Calu3 (cell line): ENCODE measurements around the gene TMEM43. TPM values are rescaled to one million over a fixed set of nuclear protein-coding genes. Genes with fewer than 3 reads are reported as not detected.
"Not testable (repeated sequence)": the region's sequence is repeated elsewhere in the genome, so short reads cannot be mapped to it uniquely, and the experiment has no call there.

Experiments
- BruUV-seq: library from RNA; stranded (reverse); fragments of 400-500 nt; replicated peaks from 2 replicates; lab custom pipeline; 2021; lab: Mats Ljungman, UMichigan
- CTCF ChIA-PET: fragments of 300-600 bp; sonication (Branson Sonifier 250); formaldehyde crosslinking; loops from one replicate; lab custom pipeline; 2022; ENCODE audit warnings: antibody characterized with exemption; lab: Charles Lee
- DNase-seq: peaks from one replicate; pipeline ENCODE4 v3.0.0; 2022
- H3K27ac Mint-ChIP-seq: one replicate; pipeline ENCODE4 v1.8.0; 2022; ENCODE audit warnings: mixed read lengths; ENCODE audit not compliant: unreplicated experiment
- H3K27me3 Mint-ChIP-seq: one replicate; pipeline ENCODE4 v1.8.0; 2022; ENCODE audit warnings: mixed read lengths; ENCODE audit not compliant: unreplicated experiment
- H3K36me3 Mint-ChIP-seq: one replicate; pipeline ENCODE4 v1.8.0; 2022; ENCODE audit warnings: mild to moderate bottlenecking, moderate library complexity, mixed read lengths; ENCODE audit not compliant: insufficient read depth, unreplicated experiment
- H3K4me1 Mint-ChIP-seq: one replicate; pipeline ENCODE4 v1.8.0; 2022; ENCODE audit warnings: mild to moderate bottlenecking, low read depth, mixed read lengths; ENCODE audit not compliant: unreplicated experiment
- H3K4me3 Mint-ChIP-seq: one replicate; pipeline ENCODE4 v1.8.0; 2022; ENCODE audit warnings: mild to moderate bottlenecking, low read depth, moderate library complexity, mixed read lengths; ENCODE audit not compliant: unreplicated experiment
- H3K9me3 Mint-ChIP-seq: one replicate; pipeline ENCODE4 v1.8.0; 2022; ENCODE audit warnings: low read depth, mixed read lengths; ENCODE audit not compliant: unreplicated experiment
- CTCF ChIP-seq: fragments of 200-600 bp; IDR thresholded peaks from one replicate; pipeline ENCODE4 v1.8.0; 2022; ENCODE audit warnings: antibody characterized with exemption; ENCODE audit not compliant: unreplicated experiment
- intact Hi-C: fragments of 100-400 bp; cut with micrococcal nuclease; formaldehyde crosslinking; loops from one replicate; pipeline ENCODE4 v1.10.0; 2022; ENCODE audit not compliant: unreplicated experiment
- total RNA-seq: library from RNA; stranded (reverse); gene quantifications from 2 replicates; pipeline ENCODE4 v1.2.3, GENCODE V29; 2022

The TMEM43 gene
- total RNA-seq, 1 experiment from 2014 or later, result 56.2 TPM

DNA sequence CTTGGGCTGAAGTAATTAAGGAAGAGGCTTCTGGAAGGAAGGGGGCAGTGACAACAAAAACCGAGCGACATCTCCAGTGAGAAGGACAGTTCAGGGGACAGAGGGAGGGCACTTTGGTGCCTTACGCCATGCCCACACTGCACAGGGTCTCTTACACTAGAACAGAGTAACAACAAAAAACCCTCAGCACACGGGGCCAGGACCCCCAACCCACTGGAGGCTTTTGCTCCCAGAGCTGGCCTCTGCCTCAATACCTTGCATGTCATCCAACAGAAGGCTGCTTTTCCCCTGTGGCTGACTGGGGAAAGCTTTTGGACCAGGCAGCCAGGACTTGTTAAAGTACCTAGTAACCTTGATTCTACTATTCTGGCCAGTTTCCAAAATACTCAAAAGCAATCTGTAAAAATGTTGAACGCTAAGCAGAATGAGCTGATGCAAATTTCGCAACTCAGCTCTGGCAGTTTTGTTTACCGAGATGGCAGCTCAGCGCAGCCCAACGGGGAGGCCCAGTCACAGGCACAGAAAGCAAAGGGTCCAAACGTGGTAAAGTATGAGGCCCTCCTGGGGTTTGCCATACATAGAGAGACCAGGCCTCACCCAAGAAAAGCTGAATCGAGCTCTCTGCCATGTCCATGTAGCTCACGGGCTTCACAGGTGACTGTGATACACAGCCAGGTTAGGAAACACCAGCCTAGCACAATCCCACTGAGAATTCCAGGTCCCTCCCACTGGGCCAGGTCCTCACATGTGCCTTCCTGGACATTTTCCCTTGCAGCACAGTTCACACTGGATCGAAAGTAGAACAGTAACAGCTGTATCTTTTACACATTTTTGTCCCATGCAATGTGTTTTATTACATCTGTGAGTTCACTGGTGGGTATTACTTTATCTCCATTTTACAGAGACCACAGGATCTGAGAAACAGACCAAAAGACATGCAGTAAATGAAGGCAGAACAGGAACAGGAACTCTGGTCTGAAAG lies 6.2 kb upstream of the TMEM43 start:
- Mint-ChIP-seq H3K27ac (no peak overlapping the region), H3K4me3 (no peak overlapping the region), H3K27me3 (no peaks in the 10 kb centered on the region), H3K9me3 (no peaks in the 10 kb centered on the region), H3K4me1 (peaks cover 15% of the 10 kb centered on the region), H3K36me3 (peaks cover 3% of the 10 kb centered on the region)
- DNase-seq, result no peak
- BruUV-seq, result no TSS peak
- intact Hi-C loops, result no loop called here
- no peak for TF ChIP-seq CTCF
- CTCF ChIA-PET, result interaction anchor here (0.6 kb wide), 1 partner anchor 42 kb away, joined by 3 read pairs; no protein-coding TSS in a partner anchor

DNA sequence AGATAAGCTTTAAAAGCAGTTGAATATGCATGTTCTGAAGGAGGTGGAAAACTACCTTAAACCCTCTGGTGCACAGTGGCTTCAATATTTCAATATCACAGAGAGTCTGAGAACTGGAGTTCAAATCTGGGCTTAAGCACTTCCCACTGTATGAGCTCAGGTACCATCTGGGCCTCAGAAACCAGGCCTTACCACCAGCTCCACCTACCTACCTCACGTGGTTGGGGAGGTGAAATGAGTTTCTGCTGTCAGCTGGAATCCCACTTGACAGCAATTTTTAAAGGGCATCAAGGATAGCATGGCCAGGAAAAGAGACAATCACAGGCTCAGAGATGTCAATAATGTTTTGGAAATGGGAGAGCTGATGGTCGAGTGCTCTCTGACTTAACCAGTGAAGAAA lies 5.2 kb upstream of the TMEM43 start:
- H3K27ac Mint-ChIP-seq, result no peak overlapping the region
- CTCF ChIA-PET, result no interaction called here
- no peaks in the 10 kb centered on the region for H3K27me3 Mint-ChIP-seq
- DNase-seq, result no peak
- intact Hi-C loops, result loop anchor here (10.0 kb wide), 1 partner anchor 465 kb away; no protein-coding TSS in a partner anchor
- H3K9me3 Mint-ChIP-seq, result no peaks in the 10 kb centered on the region
- no peak for TF ChIP-seq CTCF
- no peak overlapping the region for H3K4me3 Mint-ChIP-seq
- BruUV-seq, result no TSS peak
- peaks cover 12% of the 10 kb centered on the region for H3K36me3 Mint-ChIP-seq
- H3K4me1 Mint-ChIP-seq, result peaks cover 15% of the 10 kb centered on the region

GRCh38 chr3:14120111-14120920 lies 4.5 kb upstream of the TMEM43 start:
- H3K36me3 Mint-ChIP-seq, result peaks cover 18% of the 10 kb centered on the region
- no peak overlapping the region for H3K27ac Mint-ChIP-seq
- no peak for TF ChIP-seq CTCF
- H3K9me3 Mint-ChIP-seq, result no peaks in the 10 kb centered on the region
- DNase-seq, result no peak
- H3K4me3 Mint-ChIP-seq, result no peak overlapping the region
- no peaks in the 10 kb centered on the region for H3K27me3 Mint-ChIP-seq
- intact Hi-C loops, result loop anchor here (10.0 kb wide), 1 partner anchor 466 kb away; no protein-coding TSS in a partner anchor
- H3K4me1 Mint-ChIP-seq, result peaks cover 15% of the 10 kb centered on the region
- CTCF ChIA-PET, result interaction anchor here (0.8 kb wide), 1 partner anchor 155 kb away, joined by 3 read pairs; no protein-coding TSS in a partner anchor
- BruUV-seq, result no TSS peak

DNA sequence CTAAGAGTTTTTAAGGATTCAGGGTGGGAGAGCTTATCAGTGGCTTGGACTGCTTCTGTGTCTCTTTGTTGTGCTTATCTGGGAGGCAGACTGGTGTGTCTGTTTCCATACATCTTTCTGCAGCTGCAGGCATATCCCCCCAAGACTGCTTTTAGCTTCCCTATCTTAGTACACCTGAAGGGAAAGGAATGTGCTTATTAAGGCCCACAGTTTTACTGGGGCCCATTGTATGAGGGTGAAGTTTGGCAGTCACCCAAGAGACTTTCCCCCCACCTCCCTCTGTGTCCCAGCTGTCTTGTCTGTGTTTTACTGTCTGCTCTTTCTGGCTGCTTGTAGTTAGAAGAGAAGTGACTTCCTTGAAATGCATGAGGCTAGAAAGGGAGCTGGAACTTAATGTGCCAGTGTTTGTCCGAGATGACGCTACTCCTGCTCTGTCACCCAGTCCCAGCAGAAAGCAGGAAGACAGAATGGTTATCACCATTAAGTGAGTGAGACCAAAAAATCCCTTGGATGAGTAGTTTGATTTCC lies 3.9 kb upstream of the TMEM43 start:
- BruUV-seq, DNase-seq, H3K27me3 Mint-ChIP-seq, H3K4me3 Mint-ChIP-seq, H3K27ac Mint-ChIP-seq, H3K9me3 Mint-ChIP-seq: not testable (repeated sequence)
- CTCF ChIA-PET, result interaction anchor here (0.8 kb wide), 1 partner anchor 156 kb away, joined by 3 read pairs; no protein-coding TSS in a partner anchor
- Mint-ChIP-seq H3K4me1 (peaks cover 15% of the 10 kb centered on the region), H3K36me3 (peaks cover 25% of the 10 kb centered on the region)
- intact Hi-C loops, result loop anchor here (10.0 kb wide), 1 partner anchor 466 kb away; no protein-coding TSS in a partner anchor
